ENCODE data around the gene UBE3D.

UBE3D gene, protein sequence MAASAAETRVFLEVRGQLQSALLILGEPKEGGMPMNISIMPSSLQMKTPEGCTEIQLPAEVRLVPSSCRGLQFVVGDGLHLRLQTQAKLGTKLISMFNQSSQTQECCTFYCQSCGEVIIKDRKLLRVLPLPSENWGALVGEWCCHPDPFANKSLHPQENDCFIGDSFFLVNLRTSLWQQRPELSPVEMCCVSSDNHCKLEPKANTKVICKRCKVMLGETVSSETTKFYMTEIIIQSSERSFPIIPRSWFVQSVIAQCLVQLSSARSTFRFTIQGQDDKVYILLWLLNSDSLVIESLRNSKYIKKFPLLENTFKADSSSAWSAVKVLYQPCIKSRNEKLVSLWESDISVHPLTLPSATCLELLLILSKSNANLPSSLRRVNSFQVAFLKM

DNA sequence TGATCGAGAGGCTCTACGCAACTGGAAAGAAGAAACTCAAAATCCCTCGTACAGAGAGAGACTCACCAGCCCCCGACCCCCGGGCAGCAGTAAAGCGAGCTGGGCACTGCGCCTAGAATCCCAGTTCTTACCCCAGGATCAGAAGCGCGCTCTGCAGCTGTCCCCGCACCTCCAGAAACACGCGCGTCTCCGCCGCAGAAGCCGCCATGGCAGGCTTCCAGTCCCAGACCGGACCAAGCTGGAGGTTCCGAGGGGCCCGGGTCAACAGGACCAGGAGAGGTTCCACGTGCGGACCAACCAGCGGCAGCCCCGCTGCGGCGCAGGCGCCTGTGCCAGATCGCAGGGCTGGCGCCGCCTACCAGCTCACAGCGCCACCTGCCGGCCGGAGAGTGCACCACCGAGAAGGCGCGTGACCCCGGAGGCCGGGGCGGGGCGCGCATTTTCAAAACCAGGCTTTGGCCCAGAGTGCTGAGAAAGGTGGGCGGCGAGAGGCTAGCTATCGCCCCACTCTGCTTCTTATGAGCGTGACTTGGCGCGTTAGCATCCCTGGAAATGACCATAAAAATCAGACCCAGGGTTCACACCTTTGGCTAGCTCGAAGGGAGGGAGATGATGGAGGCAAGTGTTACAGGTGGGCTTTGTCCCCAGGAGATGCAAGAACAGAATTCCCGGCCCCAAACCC, at the start of gene UBE3D:
UBE3D (minus strand) TSS at position 331 of the 682 bp plus-strand sequence; CDS start at position 208, 123 bp downstream.
- DNase-seq: peak; percentile 87

DNA sequence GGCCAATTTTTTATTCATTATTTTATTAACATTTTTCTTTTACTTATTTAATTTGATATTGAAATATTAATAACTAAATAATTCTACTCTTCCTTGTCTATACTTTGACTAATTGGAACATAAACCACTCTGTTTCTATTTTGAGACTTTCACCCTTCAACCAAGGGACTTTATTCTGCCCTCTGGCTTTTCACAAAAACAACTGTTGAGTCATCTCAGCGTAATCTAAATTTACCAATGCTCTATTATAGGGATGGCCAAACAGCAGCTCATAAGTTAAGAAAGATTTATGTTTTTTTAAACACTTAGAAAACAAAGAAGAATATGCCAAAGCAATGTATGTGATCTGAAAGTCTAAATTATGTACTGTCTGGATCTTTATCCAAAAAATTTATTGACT, 48.5 kb upstream of the UBE3D start:
- DNase-seq: no peak

DNA sequence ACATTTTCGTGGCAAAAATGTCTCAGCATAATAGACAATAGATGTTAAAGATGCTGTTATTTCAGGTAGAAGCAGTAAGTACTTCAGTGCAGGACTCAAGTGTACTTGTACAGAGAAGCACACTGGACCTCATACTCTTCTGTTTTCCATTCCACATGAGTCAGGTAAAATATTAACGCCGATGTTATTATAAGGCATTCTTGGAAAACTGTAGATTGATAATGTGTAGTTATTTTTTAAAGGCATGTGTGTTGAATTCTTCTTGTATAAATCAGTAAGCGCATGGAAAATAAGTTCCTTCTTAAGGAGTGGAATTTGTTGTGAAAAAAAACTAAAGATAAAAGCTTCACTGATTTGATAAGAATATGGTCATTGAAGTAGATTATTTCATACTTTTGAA, 47.6 kb upstream of the UBE3D start:
- DNase-seq: no peak

DNA sequence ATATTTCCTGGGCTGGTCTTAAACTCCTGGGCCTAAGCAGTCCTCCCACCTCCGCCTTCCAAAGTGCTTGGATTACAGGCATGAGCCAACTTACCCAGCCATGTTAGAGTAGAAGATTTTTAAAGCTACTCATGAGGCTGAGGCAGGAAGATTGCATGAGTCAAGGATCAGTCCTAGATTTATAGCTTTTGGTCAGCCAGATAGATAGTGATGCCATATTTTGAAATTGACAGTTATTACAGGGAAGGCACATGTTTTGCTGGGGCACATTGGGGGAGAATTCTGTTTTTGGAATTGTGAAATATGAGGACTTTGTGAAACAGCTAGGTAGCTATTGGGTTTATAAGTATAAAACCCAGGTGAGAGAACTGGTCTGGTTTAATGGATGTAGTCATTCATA, 42.7 kb upstream of the UBE3D start:
- DNase-seq: no peak

DNA sequence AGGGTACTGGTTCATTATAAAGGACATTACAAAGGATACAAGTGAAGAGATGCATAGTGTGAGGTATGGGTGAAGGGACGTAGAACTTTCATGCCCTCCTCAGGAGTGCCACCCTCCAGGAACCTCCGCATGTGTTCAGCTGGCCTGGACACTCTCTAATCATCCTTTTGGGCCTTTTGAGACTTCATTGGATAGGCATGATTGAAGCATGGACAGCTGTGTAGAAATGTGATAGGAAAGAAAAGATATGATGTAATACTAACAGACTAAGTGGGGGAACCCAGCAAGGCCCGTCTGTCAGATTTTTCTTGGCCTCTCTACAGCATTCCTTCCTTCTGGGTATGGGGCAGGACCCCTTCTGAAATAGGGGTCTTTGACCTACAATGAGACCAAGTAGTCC, 32.9 kb upstream of the UBE3D start:
- no peak for DNase-seq

DNA sequence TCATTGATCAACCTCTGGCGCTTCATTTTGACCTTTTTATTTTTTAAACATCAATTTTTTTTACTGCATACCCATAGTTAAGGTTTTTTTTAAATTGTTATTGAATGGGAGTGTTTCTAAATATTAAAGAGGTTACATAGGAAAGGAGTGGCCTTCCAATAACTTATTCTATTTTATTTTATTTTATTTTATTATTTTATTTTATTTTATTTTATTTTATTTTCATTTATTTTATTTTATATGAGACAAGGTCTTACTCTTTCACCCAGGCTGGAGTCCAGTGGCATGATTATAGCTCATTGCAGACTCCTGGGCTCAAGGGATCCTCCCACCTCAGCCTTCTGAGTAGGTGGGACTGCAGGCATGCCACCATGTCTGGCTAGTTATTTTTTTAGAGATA, 32.0 kb upstream of the UBE3D start:
- DNase-seq: no peak

DNA sequence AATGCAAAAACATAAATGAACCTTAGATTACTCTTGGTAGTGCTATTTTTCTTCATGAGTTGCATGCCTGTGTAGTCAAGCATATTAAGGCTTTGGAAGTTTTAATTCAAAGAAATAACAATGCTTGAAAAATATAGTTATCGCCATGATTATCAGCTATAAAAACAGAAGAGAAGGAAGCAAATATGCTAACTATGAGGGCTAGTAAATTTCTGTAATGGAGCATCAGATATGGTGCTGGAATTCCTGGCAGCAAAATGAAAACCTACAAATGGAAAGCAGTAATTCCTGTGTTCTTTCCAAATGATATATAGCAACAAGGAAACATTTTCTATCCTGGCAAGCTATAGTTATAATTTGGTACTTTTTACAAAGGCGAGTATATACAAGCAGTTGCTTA, 31.6 kb upstream of the UBE3D start:
- no peak for DNase-seq

DNA sequence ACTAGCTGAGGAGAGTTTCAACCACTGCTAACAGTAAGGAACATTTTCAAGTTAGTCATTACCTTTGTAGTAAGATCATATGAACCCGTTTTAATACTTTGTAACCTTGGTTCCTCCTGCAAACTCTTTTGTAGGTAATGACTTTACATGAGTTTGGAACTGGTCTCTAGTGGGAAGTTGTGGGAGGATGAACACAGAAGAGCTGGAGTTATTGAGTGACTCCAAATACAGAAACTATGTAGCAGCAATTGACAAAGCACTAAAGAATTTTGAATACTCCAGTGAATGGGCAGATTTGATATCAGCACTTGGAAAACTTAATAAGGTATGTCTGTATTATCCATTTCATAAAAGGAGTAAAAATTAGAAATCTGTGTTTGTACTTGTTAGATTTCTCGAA, 31.1 kb upstream of the UBE3D start:
- no peak for DNase-seq

DNA sequence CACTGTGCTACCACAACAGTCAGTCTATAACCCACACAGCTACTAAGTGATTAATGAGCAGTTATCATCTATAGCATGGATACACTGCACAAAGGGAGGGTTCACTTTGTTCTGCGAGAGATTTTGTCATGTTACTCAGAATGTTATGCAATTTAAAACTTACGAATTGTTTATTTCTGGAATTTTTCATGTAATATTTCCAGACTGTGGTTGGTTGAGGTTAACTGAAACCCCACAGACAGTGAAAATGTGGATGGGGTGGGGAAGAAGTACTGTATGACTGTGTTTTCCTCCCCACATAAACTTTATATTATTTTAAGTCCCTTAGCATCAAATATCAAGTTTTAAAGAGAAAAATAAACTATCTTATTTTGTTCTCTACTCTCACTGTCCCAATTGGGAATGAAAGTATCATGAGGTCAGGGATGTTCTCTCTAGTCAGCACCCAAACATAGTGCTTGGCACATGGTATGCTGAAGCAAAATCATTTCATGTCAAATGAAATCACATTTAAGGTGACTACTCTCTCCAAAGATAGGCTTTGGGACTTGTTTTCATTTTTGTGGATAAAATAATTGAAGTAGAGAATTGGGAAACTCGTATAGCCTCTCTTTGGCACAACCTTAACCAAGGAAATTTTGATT, 27.2 kb upstream of the UBE3D start:
- peak; percentile 82 for DNase-seq

DNA sequence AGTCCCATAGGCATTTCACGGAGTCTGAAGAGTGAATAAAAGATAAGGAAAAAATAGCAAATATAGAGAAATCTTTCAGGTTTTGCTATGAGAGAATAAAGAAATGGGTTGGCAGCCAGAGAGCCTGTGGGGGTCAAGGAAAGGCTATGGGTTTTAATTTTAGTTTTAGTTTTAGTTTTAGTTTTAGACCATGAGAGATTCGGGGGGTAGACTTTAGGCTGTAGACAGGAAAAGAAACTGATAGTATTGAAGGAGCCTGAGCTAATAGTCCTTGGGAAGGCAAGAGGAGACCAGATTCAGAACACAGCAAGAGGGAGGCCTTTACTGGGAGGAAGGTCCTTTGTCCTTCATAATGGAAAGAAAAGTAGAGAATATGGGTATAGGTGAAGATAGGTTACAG, 21.1 kb upstream of the UBE3D start:
- DNase-seq: peak; percentile 78

DNA sequence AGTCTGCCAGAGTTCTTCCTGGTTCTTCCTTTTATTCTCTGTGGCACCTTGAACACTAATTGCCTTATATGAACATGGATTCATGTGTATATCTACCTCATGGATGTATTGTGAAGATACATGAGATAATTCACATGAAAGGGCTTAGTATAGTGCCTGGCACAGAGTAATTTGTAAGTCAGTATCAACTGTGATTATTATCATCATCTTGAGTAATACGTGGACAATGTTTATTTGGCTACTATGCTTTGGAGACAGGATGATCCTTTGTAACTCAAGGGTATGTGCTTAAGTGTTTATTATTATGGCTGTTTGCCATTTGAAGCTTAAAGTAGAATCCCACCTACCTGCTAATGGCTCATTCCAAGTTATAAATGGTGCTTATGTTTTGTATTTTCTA, 17.8 kb upstream of the UBE3D start:
- no peak for DNase-seq

DNA sequence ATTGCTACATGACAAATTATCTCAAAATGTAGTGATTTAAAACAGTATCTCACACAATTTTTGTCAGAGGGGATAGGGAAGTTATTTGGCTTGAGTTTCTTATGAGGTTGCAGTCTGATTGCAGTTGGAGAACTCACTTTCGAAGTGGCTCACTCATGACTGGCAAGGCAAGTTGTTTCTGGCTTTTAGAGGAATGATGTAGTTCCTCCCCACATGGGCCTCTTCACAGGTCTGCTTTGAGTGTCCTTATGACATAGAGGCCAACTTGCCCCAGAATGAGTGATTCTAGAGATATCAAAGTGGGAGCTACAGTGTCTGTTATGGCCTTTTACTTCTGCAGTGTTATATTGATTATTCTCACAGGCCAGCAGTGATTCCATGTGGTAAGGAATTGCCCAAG, 8.0 kb upstream of the UBE3D start:
- peak; percentile 78 for DNase-seq

DNA sequence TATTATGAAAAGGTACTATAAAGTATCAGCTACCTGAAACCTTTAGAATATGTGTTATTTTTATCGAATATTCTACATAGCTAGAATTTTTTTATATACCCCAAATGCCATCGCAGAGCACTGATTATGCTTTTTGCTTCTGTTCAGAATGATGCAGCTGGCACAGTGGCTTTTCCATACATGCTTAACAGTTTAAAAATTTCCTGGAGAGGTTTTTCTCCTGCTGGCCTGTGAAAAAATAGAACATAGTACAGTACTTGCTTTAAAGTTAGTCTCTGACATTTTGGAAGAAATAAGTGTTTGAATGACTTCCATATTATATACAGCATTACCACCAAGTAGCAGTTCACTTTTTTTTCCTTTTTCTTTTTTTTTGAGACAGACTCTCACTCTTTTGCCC, 7.1 kb upstream of the UBE3D start:
- no peak for DNase-seq

DNA sequence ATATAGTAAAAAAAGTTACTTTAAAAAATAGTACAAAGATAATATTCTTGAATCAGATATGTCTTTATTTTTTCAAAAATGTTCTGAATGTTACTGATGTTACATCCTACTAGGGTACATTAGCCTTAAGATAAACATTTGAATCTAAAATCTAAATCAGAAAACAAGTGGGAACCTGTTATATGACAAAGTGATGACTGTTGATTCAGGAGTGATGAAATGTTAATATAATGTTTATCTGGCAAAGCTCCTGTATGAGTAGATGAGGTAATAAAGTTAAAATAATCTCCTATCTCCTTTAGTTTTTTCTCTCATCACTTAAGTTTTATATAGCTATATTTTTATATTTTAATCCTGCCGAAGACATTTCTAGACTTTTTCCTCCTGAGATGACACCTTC, 6.1 kb upstream of the UBE3D start:
- DNase-seq: no peak

DNA sequence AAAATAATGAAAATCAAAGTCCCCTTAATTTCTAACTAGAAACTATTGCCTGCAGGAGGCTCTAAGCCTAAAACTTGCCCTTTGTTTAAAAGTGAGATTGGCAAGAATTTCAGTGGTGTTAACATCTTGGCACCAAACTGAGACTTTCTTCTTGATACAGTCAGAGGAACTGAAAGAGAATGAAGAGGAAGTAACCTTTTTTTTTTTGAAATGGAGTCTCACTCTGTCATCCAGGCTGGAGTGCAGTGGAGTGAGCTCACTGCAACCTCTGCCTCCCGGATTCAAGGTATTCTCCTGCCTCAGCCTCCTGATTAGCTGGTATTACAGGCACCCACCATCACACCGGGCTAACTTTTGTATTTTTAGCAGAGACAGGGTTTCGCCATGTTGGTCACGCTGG, 5.4 kb upstream of the UBE3D start:
- peak; percentile 80 for DNase-seq

DNA sequence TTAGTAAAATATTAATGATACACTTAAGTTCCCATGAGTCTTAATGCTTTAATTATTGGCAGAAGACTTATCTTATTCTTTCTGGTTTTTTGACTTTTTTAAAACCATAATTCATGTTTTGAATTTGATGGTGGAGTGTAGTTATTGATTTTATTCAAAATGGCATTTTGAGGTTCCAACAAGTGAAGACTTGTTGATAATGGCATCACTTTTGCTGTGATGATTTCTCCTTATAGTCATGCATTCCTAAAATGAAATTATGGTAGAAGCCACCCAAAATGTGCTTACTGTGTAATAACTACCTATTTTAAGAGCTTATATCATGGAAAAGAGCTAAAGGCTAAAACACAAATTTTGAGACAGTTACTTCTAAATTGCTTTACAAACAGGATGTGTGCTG, 4.0 kb upstream of the UBE3D start:
- no peak for DNase-seq

DNA sequence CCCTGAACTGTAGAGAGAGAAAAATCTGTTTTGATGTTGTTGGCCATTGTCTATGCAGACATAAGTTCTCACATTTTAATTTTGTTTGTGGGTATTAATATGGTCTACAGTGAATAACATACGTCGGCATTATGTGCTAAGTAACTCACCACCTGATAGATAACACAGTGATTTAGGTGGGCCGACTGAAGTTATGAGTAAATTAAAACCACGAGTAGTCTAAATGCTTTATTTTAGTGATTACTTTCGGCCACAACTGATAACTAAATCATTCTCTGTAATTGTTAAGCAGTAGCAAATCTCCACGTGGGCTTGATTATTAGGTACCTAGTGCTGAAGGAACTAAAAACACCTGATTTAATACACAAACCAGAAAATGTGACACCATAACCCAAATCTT, 3.0 kb upstream of the UBE3D start:
- DNase-seq: no peak

DNA sequence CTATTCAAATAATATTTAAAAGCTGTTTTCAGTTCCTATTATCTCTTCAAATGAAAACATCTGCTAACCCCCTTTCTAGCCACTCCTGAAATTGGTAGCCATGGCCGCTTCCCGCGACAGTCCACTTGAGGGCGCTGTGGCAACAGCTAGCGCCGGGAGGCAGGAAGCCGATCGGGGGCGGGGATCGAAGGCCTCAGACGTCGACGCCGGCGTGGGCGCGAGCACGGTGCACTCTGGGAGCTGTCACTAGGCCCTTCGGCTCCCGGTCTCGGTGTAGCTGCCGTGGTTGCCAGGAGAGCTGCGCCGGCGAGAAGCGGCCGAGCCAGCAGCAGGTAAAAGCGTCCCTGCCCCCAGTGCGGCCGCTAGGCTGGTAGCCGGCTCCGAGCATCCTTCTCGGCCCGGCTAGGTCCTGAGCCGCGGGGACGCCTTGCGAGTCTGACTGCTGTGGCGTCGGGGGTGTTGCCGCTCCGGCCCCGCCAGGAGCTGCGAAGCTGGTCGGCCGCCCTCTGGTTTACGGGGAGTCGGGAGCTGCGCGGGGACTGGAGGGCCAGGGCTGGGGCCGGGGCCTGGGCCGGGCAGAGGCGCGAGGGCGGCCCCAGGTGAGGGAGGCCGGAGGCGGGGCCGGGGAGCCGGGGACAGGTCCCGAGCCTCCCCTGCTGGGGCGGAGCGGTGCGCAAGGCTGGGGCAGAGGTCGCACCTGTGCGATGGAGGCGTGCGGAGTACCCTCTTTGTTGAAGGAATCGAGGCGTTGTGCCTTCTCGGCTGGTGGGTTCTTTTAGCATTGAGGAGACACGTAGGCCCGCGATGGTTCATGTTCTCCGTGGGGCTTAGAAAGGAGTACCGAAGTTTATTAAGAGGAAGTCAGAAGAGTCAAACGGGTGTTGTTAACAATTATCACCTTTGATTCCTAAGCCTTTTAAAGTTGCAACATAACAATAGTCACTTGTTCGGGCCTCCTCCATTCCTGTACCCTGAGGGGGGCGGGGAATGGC, 2.1 kb upstream of the UBE3D start, which contains the start of gene DOP1A:
DOP1A (plus strand) TSS at position 224 of the 992 bp plus-strand sequence. CDS start 29,307 bp downstream, outside the sequence.
- DNase-seq: peak; percentile 99

DNA sequence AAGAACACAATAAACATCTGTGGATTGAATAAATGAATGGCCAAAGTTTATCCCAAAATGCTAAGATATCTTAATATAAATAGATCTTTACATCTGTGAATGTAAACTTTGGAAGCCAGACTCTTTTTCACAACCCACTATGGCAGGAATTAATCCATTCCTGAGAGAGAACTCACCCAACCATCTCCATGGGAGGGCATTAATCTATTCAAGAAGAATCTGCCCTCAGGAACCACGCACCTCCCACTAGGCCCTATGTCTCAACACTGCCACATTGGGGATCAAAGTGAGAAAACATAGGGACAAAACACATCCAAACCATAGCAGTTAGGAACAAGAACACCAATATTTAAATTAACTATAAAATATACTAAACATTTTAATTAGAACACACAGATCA, 3.4 kb downstream of the UBE3D start:
- DNase-seq: no peak

DNA sequence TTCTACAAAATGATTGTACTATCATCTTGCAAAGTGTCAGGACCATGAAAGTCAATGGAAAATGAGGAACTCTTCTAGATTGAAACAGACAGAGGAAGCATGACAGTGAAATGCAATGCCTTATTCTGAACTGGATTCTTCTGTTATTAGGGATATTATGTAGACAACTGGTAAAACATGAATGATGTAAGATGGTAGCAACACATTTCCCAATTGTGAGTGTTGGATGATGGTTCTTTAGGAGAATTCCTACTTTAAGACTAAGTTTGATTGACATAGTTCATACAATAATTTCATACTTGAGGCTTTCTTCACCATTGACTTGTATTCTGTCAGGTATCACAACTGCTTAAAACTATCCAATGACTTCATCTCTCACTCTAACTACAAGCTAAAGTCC, 4.5 kb downstream of the UBE3D start:
- DNase-seq: peak; percentile 23

DNA sequence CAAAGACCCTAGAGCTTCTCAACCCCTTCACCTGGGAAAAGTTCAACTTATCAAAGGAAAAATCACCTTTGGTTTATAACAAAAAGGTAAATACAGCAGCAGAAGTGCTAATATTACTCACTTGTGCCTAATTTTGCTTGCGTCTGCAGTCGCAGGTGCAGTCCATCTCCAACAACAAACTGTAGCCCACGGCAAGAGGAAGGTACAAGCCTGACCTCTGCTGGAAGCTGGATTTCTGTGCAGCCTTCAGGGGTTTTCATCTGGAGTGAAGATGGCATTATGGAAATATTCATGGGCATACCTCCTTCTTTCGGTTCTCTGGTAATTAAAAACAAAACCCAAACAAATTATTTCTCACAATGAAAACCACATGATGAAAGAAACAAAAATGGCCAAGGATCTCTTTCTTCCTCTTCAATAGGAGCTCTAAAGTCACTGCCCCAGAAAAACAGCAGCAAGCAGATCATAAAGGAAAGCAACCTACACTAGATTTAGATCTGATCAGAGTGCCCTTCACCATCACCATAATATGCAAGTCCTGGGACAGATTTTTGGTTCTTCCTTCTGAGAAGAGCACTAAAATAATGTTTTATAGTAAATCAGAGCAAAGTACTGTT, 7.8 kb downstream of the UBE3D start:
- DNase-seq: peak; percentile 27

DNA sequence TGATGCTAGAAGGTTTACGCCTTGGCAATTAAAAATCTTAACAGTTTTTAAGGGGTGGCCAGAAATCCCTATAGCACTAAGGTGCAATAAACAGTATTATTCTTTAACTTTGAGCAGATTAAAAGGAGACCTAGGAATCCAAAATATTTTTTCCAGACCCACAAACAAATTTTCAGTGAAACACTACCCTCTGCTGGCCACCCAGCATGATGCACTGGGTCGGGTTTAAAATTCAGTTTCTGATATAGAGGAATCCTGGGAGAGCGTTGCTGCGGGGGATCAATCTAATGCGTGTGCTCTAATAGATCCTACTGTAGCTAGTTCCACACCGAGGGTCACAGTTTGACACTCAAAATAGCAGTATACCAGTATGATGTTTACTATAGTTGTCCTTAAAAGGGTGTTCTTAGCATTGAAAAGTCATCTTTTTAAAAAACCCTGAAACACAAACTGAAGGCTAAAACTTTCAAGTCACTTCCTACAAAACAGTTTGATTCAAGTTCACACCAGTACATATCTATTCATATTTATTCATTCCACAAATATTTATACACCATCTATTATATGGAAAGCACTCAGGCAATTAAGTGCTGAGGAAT, 10.2 kb downstream of the UBE3D start:
- peak; percentile 36 for DNase-seq
